Activated naive CD4-positive, alpha-beta T cell treated with Interleukin-2 at 50 U/mL for 16 hours (primary cell): ENCODE data around the gene PPBP.
"Not testable (repeated sequence)": the region's sequence is repeated elsewhere in the genome, so short reads cannot be mapped to it uniquely, and the experiment has no call there.

Experiments
- DNase-seq: peaks from one replicate; pipeline ENCODE4 v3.0.0-alpha.2; 2020

Gene PPBP

GRCh38 chr4:73991742-73992000 is 3.7 kb upstream of the PPBP start:
- DNase-seq, result no peak

GRCh38 chr4:73990988-73991741 is 3.2 kb upstream of the PPBP start:
- DNase-seq, result no peak

GRCh38 chr4:73989928-73990327 is 1.9 kb upstream of the PPBP start:
- DNase-seq, result no peak

- DNase-seq, result no peak
These were observed 1.0 kb upstream of the PPBP start for GRCh38 chr4:73989031-73989430.

GRCh38 chr4:73985528-73985852 is 2.5 kb downstream of the PPBP start:
- DNase-seq, result no peak

- no peak for DNase-seq
These were observed 3.1 kb downstream of the PPBP start for GRCh38 chr4:73984736-73985527.

- not testable (repeated sequence) for DNase-seq
These were observed 6.8 kb downstream of the PPBP start for GRCh38 chr4:73981175-73981574.

GRCh38 chr4:73979407-73979957 is 8.5 kb downstream of the PPBP start:
- DNase-seq, result no peak

GRCh38 chr4:73978886-73979285 is 9.1 kb downstream of the PPBP start:
- no peak for DNase-seq

GRCh38 chr4:73976716-73977115 is 11.3 kb downstream of the PPBP start:
- DNase-seq, result no peak

- no peak for DNase-seq
These were observed 11.8 kb downstream of the PPBP start for GRCh38 chr4:73976217-73976616.

GRCh38 chr4:73974352-73974751 is 13.6 kb downstream of the PPBP start:
- DNase-seq, result no peak

- DNase-seq, result no peak
These were observed 17.0 kb downstream of the PPBP start for GRCh38 chr4:73970945-73971344.

- no peak for DNase-seq
These were observed 18.0 kb downstream of the PPBP start for GRCh38 chr4:73970011-73970410.

- no peak for DNase-seq
These were observed 20.1 kb downstream of the PPBP start for GRCh38 chr4:73967866-73968265.

- no peak for DNase-seq
These were observed 23.0 kb downstream of the PPBP start for GRCh38 chr4:73964862-73965611.

GRCh38 chr4:73962724-73963123 is 25.3 kb downstream of the PPBP start:
- DNase-seq, result no peak

GRCh38 chr4:73959041-73959440 is 28.9 kb downstream of the PPBP start:
- DNase-seq, result not testable (repeated sequence)

- DNase-seq, result no peak
These were observed 35.6 kb downstream of the PPBP start for GRCh38 chr4:73952352-73952751.

GRCh38 chr4:73950376-73950920 is 37.5 kb downstream of the PPBP start:
- DNase-seq, result not testable (repeated sequence)

- no peak for DNase-seq
These were observed 38.8 kb downstream of the PPBP start for GRCh38 chr4:73948990-73949706.

- DNase-seq, result no peak
These were observed 39.7 kb downstream of the PPBP start for GRCh38 chr4:73948291-73948690.
